OCI-LY1 (cell line): Measurements from ENCODE around the gene TNNT3.

ENCODE experiments used
- EZH2 ChIP-seq: fragments of 200-600 bp; sonication (generic), shearing (Covaris generic); IDR thresholded peaks from 2 replicates; pipeline ENCODE4 v1.8.0; 2017; ENCODE audit warnings: borderline replicate concordance, mixed run types, mild to moderate bottlenecking, antibody characterized with exemption, low read length, moderate library complexity, mixed read lengths
- TF ChIP-seq, protein P1 (sequence below): fragments of 200-600 bp; sonication (generic), shearing (Covaris generic); IDR thresholded peaks from 2 replicates; pipeline ENCODE4 v1.5.1; 2017; ENCODE audit warnings: mild to moderate bottlenecking, antibody characterized with exemption, low read length, moderate library complexity, mixed read lengths

GRCh38 chr11:1879941-1880720 lies 39.4 kb upstream of the TNNT3 start:
- TF ChIP-seq, protein P1, sequence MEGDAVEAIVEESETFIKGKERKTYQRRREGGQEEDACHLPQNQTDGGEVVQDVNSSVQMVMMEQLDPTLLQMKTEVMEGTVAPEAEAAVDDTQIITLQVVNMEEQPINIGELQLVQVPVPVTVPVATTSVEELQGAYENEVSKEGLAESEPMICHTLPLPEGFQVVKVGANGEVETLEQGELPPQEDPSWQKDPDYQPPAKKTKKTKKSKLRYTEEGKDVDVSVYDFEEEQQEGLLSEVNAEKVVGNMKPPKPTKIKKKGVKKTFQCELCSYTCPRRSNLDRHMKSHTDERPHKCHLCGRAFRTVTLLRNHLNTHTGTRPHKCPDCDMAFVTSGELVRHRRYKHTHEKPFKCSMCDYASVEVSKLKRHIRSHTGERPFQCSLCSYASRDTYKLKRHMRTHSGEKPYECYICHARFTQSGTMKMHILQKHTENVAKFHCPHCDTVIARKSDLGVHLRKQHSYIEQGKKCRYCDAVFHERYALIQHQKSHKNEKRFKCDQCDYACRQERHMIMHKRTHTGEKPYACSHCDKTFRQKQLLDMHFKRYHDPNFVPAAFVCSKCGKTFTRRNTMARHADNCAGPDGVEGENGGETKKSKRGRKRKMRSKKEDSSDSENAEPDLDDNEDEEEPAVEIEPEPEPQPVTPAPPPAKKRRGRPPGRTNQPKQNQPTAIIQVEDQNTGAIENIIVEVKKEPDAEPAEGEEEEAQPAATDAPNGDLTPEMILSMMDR = no peak
- no peak for TF ChIP-seq EZH2
